ENCODE data around the gene LGMN.
"Not testable (repeated sequence)": the region's sequence is repeated elsewhere in the genome, so short reads cannot be mapped to it uniquely, and the experiment has no call there.

The LGMN gene

GRCh38 chr14:92768795-92769194 is 20.4 kb upstream of the LGMN start:
- POLR2A ChIA-PET = no interaction called here

GRCh38 chr14:92768236-92768635 is 19.8 kb upstream of the LGMN start:
- CTCF ChIA-PET = interaction anchor here (0.8 kb wide), 1 partner anchor 13 kb away, joined by 4 read pairs; no protein-coding TSS in a partner anchor
- H3K4me3 ChIP-seq (ENCODE audit: low read depth, low read length); POLR2A ChIA-PET; DNase-seq (ENCODE audit: low read depth, low spot score): not testable (repeated sequence)

More at GRCh38 chr14:92768795-92769194, 20.4 kb upstream of the LGMN start:
- TF ChIP-seq, protein P1, sequence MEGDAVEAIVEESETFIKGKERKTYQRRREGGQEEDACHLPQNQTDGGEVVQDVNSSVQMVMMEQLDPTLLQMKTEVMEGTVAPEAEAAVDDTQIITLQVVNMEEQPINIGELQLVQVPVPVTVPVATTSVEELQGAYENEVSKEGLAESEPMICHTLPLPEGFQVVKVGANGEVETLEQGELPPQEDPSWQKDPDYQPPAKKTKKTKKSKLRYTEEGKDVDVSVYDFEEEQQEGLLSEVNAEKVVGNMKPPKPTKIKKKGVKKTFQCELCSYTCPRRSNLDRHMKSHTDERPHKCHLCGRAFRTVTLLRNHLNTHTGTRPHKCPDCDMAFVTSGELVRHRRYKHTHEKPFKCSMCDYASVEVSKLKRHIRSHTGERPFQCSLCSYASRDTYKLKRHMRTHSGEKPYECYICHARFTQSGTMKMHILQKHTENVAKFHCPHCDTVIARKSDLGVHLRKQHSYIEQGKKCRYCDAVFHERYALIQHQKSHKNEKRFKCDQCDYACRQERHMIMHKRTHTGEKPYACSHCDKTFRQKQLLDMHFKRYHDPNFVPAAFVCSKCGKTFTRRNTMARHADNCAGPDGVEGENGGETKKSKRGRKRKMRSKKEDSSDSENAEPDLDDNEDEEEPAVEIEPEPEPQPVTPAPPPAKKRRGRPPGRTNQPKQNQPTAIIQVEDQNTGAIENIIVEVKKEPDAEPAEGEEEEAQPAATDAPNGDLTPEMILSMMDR (IDR thresholded peaks at IDR 0.05; ENCODE audit: insufficient read depth, low read length, missing control alignments) = no peak
- DNase-seq (ENCODE audit: low read depth, low spot score) = no peak
- CTCF ChIA-PET = interaction anchor here (1.3 kb wide), 1 partner anchor 82 kb away, joined by 4 read pairs; no protein-coding TSS in a partner anchor
- no peak overlapping the region for H3K4me3 ChIP-seq (ENCODE audit: low read depth, low read length)

- CTCF ChIA-PET = interaction anchor here (1.2 kb wide), 1 partner anchor 73 kb away, joined by 4 read pairs; no protein-coding TSS in a partner anchor
- POLR2A ChIA-PET; H3K4me3 ChIP-seq (ENCODE audit: low read depth, low read length); DNase-seq (ENCODE audit: low read depth, low spot score): not testable (repeated sequence)
Observed at GRCh38 chr14:92763666-92764631, 15.5 kb upstream of the LGMN start.

- no peak for DNase-seq (ENCODE audit: low read depth, low spot score)
- TF ChIP-seq, protein P1 (IDR thresholded peaks at IDR 0.05; ENCODE audit: insufficient read depth, low read length, missing control alignments) = no peak
- POLR2A ChIA-PET = interaction anchor here (1.8 kb wide), 1 partner anchor 12 kb away, joined by 14 read pairs; the partner anchor contains the start of gene LGMN
- CTCF ChIA-PET = interaction anchor here (1.8 kb wide), 1 partner anchor 74 kb away, joined by 6 read pairs; no protein-coding TSS in a partner anchor
- no peak overlapping the region for H3K4me3 ChIP-seq (ENCODE audit: low read depth, low read length)
Observed at GRCh38 chr14:92760524-92760805, 12.0 kb upstream of the LGMN start.

DNA sequence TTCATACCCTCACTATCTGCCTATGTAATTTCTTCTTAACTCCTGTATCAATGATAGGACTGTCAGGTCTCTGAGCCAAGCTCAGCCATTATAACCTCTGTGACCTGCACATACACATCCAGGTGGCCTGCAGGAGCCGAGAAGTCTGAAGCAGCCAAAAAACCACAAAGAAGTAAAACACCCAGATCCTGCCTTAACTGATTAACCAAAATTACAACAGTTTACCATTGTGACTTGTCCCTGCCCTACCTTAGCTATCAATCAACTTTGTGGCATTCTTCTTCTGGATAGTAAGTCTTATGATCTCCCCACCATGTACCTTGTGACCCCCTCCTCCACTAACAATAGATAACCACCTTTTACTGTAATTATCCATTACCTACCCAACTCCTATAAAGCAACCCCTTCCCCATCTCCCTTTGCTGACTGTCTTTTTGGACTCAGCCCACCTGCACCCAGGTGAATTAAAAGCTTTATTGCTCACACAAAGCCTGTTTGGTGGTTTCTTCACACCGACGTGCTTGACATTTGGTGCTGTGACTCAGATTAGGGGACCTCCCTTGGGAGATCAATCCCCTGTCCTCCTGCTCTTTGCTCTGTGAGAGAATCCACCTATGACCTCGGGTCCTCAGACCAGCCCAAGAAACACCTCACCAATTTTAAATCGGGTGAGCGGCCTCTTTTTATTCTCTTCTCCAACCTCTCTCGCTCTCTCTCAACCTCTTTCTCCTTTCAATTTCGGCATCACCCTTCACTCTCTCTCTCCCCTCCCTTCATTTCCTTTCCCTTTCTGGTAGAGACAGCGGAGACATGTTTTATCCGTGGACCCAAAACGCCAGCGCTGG is 11.5 kb upstream of the LGMN start:
- DNase-seq (ENCODE audit: low read depth, low spot score) = no peak
- no peak overlapping the region for H3K4me3 ChIP-seq (ENCODE audit: low read depth, low read length)
- POLR2A ChIA-PET = interaction anchor here (1.8 kb wide), 1 partner anchor 12 kb away, joined by 14 read pairs; the partner anchor contains the start of gene LGMN

DNA sequence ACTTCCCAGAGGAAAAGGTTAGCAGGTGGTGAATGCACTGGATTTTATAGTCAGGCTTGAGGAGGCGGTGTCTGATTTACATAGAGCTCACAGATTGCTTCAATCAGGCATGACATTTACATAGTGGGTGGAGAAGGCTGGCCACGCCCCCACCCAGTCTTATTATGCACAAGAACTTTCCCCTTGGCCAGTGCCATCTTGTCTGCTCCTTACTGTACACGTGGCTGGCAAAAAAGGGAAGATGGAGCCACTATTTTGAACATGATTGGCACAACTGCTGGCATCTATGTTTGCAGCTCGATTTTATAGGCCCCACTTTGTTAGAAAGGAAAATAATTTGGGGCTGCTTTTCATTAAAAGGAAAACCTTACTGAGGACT is 10.9 kb upstream of the LGMN start:
- ChIA-PET POLR2A (interaction anchor here (1.8 kb wide), 1 partner anchor 11 kb away, joined by 14 read pairs; the partner anchor contains the start of gene LGMN), CTCF (interaction anchor here (0.8 to 1.8 kb wide), 3 partner anchors 9 to 73 kb away, joined by 4 to 6 read pairs (median 5); no protein-coding TSS in a partner anchor)
- TF ChIP-seq, protein P1 (IDR thresholded peaks at IDR 0.05; ENCODE audit: insufficient read depth, low read length, missing control alignments) = no peak
- no peak overlapping the region for H3K4me3 ChIP-seq (ENCODE audit: low read depth, low read length)
- DNase-seq (ENCODE audit: low read depth, low spot score) = no peak

More for the DNA sequence above, 11.5 kb upstream of the LGMN start:
- TF ChIP-seq, protein P1 (IDR thresholded peaks at IDR 0.05; ENCODE audit: insufficient read depth, low read length, missing control alignments) = no peak
- CTCF ChIA-PET = interaction anchor here (0.8 to 1.8 kb wide), 3 partner anchors 10 to 73 kb away, joined by 4 to 6 read pairs (median 5); no protein-coding TSS in a partner anchor
